Liver (tissue), 3 donors: ENCODE data around the gene RAB31.

Source experiments
- GABPA ChIP-seq, 2 donors: IDR thresholded peaks in 1 of 2; conservative IDR thresholded peaks in 1 of 2; 2 replicates each; pipeline ENCODE4 v1.6.1; 2016; ENCODE audit warnings: antibody characterized with exemption in 2 of 2, mild to moderate bottlenecking in 1 of 2, moderate library complexity in 1 of 2
- RAD21 ChIP-seq, 2 donors: IDR thresholded peaks; 2 replicates each; pipeline ENCODE4 v1.6.1; 2016; ENCODE audit warnings: antibody characterized with exemption in 2 of 2, mild to moderate bottlenecking in 2 of 2
- TF ChIP-seq, protein P1 (sequence below): fragments of 150-350 bp; IDR thresholded peaks from 2 replicates; pipeline ENCODE4 v1.5.1; 2017; ENCODE audit warnings: improper control_type of control experiment, low read depth, low read length; ENCODE audit not compliant: missing input control
- TF ChIP-seq, protein P2 (sequence below): IDR thresholded peaks from 2 replicates; pipeline ENCODE4 v1.6.1; 2016; ENCODE audit warnings: antibody characterized with exemption
- donor health status: healthy.
- donor health status: healthy.

DNA sequence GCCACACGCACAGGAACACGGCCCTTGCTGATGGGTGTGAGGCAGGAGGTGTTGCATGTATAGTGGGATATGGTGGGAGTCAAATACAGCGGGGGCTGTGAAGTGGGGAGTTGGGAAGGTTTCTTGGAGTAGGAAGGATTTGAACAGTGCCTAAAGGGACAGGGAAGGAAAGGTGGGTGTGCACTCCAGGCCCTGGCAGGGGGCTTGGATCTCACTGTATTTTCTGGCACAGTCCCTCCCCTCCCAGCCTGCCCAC is 6.9 kb downstream of the RAB31 start:
- no peak for TF ChIP-seq RAD21 (IDR thresholded peaks at IDR 0.05)
- TF ChIP-seq, protein P1, sequence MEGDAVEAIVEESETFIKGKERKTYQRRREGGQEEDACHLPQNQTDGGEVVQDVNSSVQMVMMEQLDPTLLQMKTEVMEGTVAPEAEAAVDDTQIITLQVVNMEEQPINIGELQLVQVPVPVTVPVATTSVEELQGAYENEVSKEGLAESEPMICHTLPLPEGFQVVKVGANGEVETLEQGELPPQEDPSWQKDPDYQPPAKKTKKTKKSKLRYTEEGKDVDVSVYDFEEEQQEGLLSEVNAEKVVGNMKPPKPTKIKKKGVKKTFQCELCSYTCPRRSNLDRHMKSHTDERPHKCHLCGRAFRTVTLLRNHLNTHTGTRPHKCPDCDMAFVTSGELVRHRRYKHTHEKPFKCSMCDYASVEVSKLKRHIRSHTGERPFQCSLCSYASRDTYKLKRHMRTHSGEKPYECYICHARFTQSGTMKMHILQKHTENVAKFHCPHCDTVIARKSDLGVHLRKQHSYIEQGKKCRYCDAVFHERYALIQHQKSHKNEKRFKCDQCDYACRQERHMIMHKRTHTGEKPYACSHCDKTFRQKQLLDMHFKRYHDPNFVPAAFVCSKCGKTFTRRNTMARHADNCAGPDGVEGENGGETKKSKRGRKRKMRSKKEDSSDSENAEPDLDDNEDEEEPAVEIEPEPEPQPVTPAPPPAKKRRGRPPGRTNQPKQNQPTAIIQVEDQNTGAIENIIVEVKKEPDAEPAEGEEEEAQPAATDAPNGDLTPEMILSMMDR, result no peak
- TF ChIP-seq, protein P2, sequence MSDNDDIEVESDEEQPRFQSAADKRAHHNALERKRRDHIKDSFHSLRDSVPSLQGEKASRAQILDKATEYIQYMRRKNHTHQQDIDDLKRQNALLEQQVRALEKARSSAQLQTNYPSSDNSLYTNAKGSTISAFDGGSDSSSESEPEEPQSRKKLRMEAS, result no peak
- TF ChIP-seq GABPA (IDR thresholded peaks at IDR 0.05 in 1 of 2, conservative IDR thresholded peaks at IDR 0.05 in 1 of 2), result no peak
